GM18858 (cell line): ENCODE measurements around the gene LPCAT2.

Experiments used
- ATAC-seq: cut with Tn5 transposase; IDR thresholded peaks from one replicate; pipeline ENCODE4 v1.9.1; 2021; ENCODE audit not compliant: unreplicated experiment

LPCAT2 gene

GRCh38 chr16:55503726-55504550 lies 4.9 kb upstream of the LPCAT2 start:
- no peak for ATAC-seq

GRCh38 chr16:55505333-55506015 lies 3.4 kb upstream of the LPCAT2 start:
- no peak for ATAC-seq

DNA sequence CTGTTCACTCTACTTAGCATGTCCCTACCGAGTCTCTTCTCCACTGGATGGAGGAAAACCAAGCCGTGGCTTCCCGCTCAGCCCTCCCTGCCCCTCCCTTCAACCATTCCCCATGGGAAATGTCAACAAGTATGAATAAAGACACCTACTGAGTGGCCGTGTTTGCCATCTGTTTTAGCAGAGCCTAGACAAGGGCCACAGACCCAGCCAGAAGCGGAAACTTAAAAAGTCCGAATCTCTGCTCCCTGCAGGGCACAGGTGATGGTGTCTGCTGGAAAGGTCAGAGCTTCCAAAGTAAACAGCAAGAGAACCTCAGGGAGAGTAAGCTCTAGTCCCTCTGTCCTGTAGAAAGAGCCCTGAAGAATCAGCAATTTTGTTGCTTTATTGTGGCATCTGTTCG lies 2.8 kb upstream of the LPCAT2 start:
- ATAC-seq = no peak

DNA sequence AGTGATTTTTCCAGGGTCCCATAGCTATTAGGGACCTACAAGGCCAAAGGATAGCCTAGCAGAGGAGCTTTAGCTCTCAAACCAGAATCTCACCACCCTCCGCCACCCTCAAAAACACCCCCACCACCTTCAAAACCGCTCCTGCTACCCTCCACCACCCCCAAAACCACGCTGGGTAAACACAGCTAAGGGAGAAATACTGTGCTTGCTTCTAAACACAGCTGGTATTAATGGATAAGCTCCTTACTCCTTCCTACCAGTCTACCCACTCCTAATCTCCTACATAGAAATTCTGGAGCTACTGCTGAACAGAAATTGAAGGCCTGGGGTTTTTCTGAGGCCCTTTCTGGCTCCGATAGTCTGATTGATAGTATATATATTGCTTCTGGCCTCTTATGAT lies 2.2 kb upstream of the LPCAT2 start:
- no peak for ATAC-seq

GRCh38 chr16:55508271-55508921 lies 476 bp upstream of the LPCAT2 start:
- no peak for ATAC-seq

DNA sequence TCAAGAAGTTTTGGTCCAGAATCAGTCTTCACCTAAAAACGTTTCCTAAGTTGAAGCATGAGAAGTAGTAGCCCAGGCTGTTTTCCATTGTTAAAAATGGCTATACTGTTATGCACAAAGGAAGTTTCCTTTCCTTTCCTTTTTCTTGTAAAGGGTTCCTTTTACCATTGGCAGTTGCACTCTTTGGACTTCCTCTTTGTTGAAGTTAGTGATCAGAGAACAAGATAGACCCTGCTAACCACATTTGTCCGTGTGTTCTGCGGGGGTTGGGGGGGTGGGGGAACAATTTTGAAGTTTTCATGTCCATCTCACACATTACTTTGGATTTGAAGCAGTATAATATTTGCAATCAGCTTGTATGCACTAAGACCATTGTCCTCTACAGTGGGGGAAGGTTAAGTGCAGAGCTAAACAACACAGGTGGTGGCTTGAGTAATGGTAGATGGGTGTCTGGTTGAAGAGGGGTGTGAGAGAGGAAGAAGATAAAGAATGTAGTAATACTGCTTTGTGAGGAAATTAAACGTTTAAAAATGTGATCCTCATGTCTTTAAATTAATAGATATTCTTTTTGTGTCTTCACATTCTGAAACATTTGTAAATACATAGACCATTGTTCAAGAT lies 1.4 kb downstream of the LPCAT2 start:
- ATAC-seq = no peak

DNA sequence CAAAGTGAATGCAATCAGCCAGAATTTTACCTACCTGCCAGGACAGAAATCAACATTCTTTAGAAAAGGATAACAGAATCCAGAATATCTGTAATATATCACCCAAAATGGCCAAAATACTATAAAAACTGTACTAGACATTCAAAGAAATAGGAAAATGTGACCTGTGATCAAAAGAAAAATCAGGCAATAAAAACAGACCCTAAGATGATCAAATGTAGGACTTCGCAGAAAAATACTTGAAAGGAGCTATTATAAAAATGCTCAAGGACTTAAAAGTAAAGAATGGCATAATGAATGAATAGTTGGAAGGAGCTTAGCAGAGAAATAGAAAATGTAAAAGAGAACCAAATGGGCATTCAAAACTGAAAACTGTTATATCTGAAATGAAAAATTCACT lies 4.1 kb downstream of the LPCAT2 start:
- no peak for ATAC-seq

GRCh38 chr16:55513616-55514015 lies 4.7 kb downstream of the LPCAT2 start:
- no peak for ATAC-seq

DNA sequence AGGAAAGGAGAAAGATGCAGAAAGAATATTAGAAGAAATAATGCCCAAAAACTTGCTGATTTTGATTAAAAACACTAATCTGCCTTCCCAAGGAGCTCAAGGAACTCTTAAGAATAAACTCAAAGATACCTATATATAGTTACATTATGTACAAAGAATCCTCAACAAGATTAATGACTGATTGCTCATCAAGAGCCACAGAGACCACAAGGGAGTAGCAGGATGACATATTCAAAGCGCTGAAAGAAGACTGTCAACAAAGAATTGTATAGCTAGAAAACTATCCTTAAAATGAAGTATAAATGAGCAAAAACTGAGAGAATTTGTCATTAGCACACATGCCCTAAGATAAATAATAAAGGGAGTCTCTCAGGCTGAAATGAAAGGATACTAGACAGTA lies 6.2 kb downstream of the LPCAT2 start:
- ATAC-seq = no peak

- no peak for ATAC-seq
These were observed 12.9 kb downstream of the LPCAT2 start for GRCh38 chr16:55521792-55522191.

DNA sequence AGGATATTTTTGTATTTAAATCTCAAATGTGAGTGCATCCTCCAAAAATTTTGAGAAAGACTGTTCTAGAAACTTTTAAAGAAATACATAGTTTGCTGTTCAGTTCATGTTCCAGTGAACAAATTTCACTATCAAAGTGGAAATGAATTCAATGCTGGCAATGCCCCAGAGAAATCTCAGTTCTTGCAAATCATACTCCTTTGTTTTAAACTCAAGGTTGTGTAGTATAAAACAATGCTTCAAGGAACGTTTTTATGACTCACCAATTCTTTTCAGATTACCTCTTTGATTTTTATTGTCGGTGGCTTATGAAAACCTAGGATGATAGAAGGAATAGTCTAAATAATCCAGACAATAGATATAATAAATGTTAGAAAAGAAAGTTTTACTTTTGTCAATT lies 17.6 kb downstream of the LPCAT2 start:
- no peak for ATAC-seq

- ATAC-seq = no peak
These were observed 19.0 kb downstream of the LPCAT2 start for GRCh38 chr16:55527885-55528284.

- ATAC-seq = no peak
These were observed 20.1 kb downstream of the LPCAT2 start for GRCh38 chr16:55529018-55529417.

- no peak for ATAC-seq
These were observed 21.5 kb downstream of the LPCAT2 start for GRCh38 chr16:55530316-55530856.

- ATAC-seq = no peak
These were observed 23.4 kb downstream of the LPCAT2 start for GRCh38 chr16:55532227-55532626.

DNA sequence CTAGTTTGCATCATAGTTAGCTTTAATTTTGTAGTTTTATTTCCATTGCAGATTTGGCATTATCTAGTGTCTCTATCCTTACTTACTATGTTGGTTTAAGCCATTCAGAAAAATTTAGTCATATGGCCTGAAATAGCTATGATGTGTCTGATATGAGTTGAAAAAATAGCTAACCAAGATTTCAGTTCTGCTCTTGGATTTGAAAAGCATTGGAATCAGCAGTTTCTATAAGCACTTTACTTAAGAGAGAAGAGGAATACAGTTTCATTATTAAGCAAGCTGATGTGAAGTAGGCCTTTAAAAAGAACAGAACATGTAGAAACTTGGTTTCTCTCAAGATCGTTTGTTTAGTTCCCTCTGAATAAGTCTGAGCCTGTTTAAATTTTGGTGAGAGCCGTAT lies 25.9 kb downstream of the LPCAT2 start:
- ATAC-seq = no peak

GRCh38 chr16:55539049-55539448 lies 30.2 kb downstream of the LPCAT2 start:
- ATAC-seq = no peak

DNA sequence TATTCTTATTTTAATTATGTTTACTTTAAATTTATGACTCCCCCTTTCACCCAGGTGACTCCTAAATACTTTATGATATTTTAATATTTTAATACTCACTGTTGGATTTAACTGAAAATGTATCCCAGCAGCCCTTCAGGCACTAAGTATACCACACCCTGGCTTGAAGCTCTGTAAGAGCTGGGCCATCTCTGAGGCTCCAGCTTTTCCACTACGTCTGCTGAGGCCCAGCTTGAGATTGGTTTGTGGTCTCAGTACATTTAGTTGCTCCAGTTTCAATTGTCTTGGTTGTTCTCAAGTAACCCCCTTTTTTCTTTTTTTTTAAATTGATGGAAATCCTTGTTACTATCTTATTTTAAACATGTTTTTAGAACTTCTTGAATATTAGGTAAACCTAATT lies 30.6 kb downstream of the LPCAT2 start:
- no peak for ATAC-seq

GRCh38 chr16:55540221-55540620 lies 31.3 kb downstream of the LPCAT2 start:
- no peak for ATAC-seq

- no peak for ATAC-seq
These were observed 33.7 kb downstream of the LPCAT2 start for GRCh38 chr16:55542459-55543082.

GRCh38 chr16:55543472-55543871 lies 34.6 kb downstream of the LPCAT2 start:
- ATAC-seq = no peak
